Activated CD8-positive, alpha-beta T cell treated with anti-CD3 and anti-CD28 coated beads, Interleukin-2, amount 10 ng/mL, durations not matched to agents 7 days and 5 days (primary cell): ENCODE data around the gene TUBGCP6. TPM values are rescaled to one million over a fixed set of nuclear protein-coding genes. Genes with fewer than 3 reads are reported as not detected.

ENCODE experiments used
- ATAC-seq: fragments of 150-1000 bp; cut with Tn5 transposase; one replicate; pipeline ENCODE4 v1.10.0; 2021; ENCODE audit warnings: moderate library complexity
- CTCF ChIA-PET: fragments of 350-600 bp; sonication (Branson Sonifier 250); formaldehyde crosslinking; loops from one replicate; lab custom pipeline; 2021; ENCODE audit warnings: antibody characterized with exemption; lab: Charles Lee
- POLR2A ChIA-PET: fragments of 350-600 bp; sonication (Branson Sonifier 250); formaldehyde crosslinking; loops from one replicate; lab custom pipeline; 2021; ENCODE audit warnings: antibody characterized with exemption; lab: Charles Lee
- DNase-seq: peaks from one replicate; pipeline ENCODE4 v3.0.0-alpha.2; 2020
- H3K27ac Mint-ChIP-seq: one replicate; pipeline ENCODE4 v1.8.0; 2021; ENCODE audit warnings: mild to moderate bottlenecking, mixed read lengths
- H3K27me3 Mint-ChIP-seq: one replicate; pipeline ENCODE4 v1.8.0; 2021; ENCODE audit warnings: low read depth, mixed read lengths
- H3K36me3 Mint-ChIP-seq: one replicate; pipeline ENCODE4 v1.8.0; 2021; ENCODE audit warnings: low read depth, mixed read lengths
- H3K4me1 Mint-ChIP-seq: one replicate; pipeline ENCODE4 v1.8.0; 2021; ENCODE audit warnings: low read depth, mixed read lengths
- H3K4me3 Mint-ChIP-seq: one replicate; pipeline ENCODE4 v1.8.0; 2021; ENCODE audit warnings: mild to moderate bottlenecking, mixed read lengths
- H3K9me3 Mint-ChIP-seq: one replicate; pipeline ENCODE4 v1.8.0; 2022; ENCODE audit warnings: mixed read lengths; ENCODE audit not compliant: insufficient read depth
- total RNA-seq, 2 experiments: library from RNA; stranded (reverse); gene quantifications; one replicate each; pipeline ENCODE4 v1.2.3, GENCODE V29; 2021

TUBGCP6 gene
- total RNA-seq, 2 experiments from 2014 or later: 53.2 to 58.1 TPM

- CTCF ChIA-PET: interaction anchor here (1.9 kb wide), 1 partner anchor 95 kb away, joined by 5 read pairs; no protein-coding TSS in a partner anchor
- Mint-ChIP-seq H3K4me1 (peaks cover 45% of the 10 kb centered on the region), H3K9me3 (no peaks in the 10 kb centered on the region), H3K4me3 (peak overlapping the region; percentile 95), H3K27me3 (no peaks in the 10 kb centered on the region), H3K27ac (peak overlapping the region; percentile 99), H3K36me3 (peaks cover 22% of the 10 kb centered on the region)
- POLR2A ChIA-PET: interaction anchor here (3.1 kb wide), 1 partner anchor 56 kb away, joined by 14 read pairs; no protein-coding TSS in a partner anchor
- DNase-seq: no peak
- no peak for ATAC-seq
Measured at GRCh38 chr22:50246242-50247175, 1.7 kb upstream of the TUBGCP6 start.

- POLR2A ChIA-PET: interaction anchor here (2.1 to 3.1 kb wide), 2 partner anchors 55 to 376 kb away, joined by 6 to 14 read pairs; no protein-coding TSS in a partner anchor
- ATAC-seq (peak; percentile 17), DNase-seq (no peak)
- H3K27me3 Mint-ChIP-seq: no peaks in the 10 kb centered on the region
- H3K4me1 Mint-ChIP-seq: peaks cover 48% of the 10 kb centered on the region
- no peaks in the 10 kb centered on the region for H3K9me3 Mint-ChIP-seq
- peak overlapping the region; percentile 99 for H3K27ac Mint-ChIP-seq
- CTCF ChIA-PET: interaction anchor here (1.9 kb wide), 2 partner anchors 96 to 252 kb away, joined by 5 read pairs; no protein-coding TSS in a partner anchor
- peak overlapping the region; percentile 95 for H3K4me3 Mint-ChIP-seq
- peaks cover 25% of the 10 kb centered on the region for H3K36me3 Mint-ChIP-seq
Measured at GRCh38 chr22:50245214-50246072, 620 bp upstream of the TUBGCP6 start.

- peaks cover 40% of the 10 kb centered on the region for H3K4me1 Mint-ChIP-seq
- H3K36me3 Mint-ChIP-seq: peaks cover 31% of the 10 kb centered on the region
- ChIA-PET POLR2A (interaction anchor here (0.6 to 3.1 kb wide), 13 partner anchors 11 to 377 kb away, joined by 3 to 14 read pairs (median 3); partner anchors contain the start of genes PLXNB2 and SCO2), CTCF (interaction anchor here (0.7 to 1.9 kb wide), 12 partner anchors 9 to 384 kb away, joined by 3 to 5 read pairs (median 3); partner anchors contain the start of gene SCO2)
- no peaks in the 10 kb centered on the region for H3K9me3 Mint-ChIP-seq
- ATAC-seq (no peak), DNase-seq (no peak)
- H3K27me3 Mint-ChIP-seq: no peaks in the 10 kb centered on the region
- peak overlapping the region; percentile 95 for H3K4me3 Mint-ChIP-seq
- H3K27ac Mint-ChIP-seq: peak overlapping the region; percentile 99
Measured at GRCh38 chr22:50243685-50244419, 971 bp downstream of the TUBGCP6 start.

- H3K4me1 Mint-ChIP-seq: peaks cover 36% of the 10 kb centered on the region
- no peaks in the 10 kb centered on the region for H3K9me3 Mint-ChIP-seq
- CTCF ChIA-PET: interaction anchor here (0.7 to 2.8 kb wide), 8 partner anchors 10 to 449 kb away, joined by 3 to 15 read pairs (median 3); partner anchors contain the start of gene SCO2
- H3K36me3 Mint-ChIP-seq: peaks cover 30% of the 10 kb centered on the region
- POLR2A ChIA-PET: no interaction called here
- DNase-seq (no peak), ATAC-seq (no peak)
- H3K4me3 Mint-ChIP-seq: peak overlapping the region; percentile 95
- H3K27me3 Mint-ChIP-seq: no peaks in the 10 kb centered on the region
- H3K27ac Mint-ChIP-seq: peak overlapping the region; percentile 43
Measured at GRCh38 chr22:50242406-50242949, 2.3 kb downstream of the TUBGCP6 start.

DNA sequence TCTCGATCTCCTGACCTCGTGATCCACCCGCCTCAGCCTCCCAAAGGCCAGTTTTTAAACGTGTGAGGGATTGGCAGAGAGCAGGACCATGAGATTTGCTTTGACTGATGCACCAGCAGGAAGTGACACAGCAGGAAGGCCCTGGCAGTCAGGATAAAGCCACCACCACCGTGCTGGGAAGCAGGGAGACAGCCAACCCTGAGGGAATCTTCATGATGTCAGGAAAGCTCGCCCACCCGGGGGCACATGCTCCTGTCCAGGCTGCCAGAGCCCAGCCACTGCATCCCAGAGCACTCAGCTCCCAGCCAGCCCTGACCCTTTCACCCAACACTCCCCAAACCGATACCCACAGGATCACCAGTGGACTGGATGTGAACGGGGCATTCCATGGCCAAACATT, 6.1 kb downstream of the TUBGCP6 start:
- ChIA-PET CTCF (interaction anchor here (0.7 to 3.0 kb wide), 2 partner anchors 12 to 472 kb away, joined by 3 to 9 read pairs; partner anchors contain the start of gene HDAC10), POLR2A (no interaction called here)
- H3K36me3 Mint-ChIP-seq: peaks cover 41% of the 10 kb centered on the region

DNA sequence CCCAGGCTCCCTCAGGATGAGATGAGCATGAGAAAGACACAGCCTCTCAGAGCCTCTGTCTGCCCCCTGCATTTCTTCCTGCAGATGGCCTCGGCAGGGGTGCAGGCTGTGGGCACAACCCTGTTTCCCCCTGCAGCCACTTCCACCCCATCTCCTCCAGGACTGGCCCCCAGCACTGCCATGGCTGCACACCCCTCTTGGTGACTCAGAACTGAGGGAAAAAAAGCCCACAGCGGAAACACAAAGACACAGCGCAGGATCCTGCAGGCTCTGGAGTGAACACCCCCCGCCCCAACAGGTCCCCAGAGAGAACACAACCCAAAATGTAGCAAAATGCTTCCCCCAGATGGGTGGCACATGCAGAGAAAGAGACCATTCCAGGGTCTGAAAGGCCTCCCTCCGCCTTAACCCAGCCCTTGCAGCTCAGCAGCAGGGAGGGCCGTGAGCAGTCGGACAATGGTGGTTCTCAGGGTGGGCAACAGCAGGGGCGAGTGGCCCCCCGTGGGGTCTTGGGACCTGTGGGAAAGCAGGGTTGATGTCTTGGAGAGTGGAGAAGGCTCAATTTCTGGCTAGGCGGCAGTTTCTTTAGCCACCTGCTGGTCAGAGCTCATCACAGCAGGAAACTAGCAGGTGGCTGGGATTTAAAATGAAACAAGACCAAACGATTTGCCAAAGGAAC, 8.0 kb downstream of the TUBGCP6 start:
- peaks cover 46% of the 10 kb centered on the region for H3K36me3 Mint-ChIP-seq

More for the DNA sequence above, 6.1 kb downstream of the TUBGCP6 start:
- Mint-ChIP-seq H3K27ac (no peak overlapping the region), H3K4me3 (no peak overlapping the region), H3K9me3 (no peaks in the 10 kb centered on the region), H3K4me1 (peaks cover 35% of the 10 kb centered on the region), H3K27me3 (no peaks in the 10 kb centered on the region)
- ATAC-seq (no peak), DNase-seq (no peak)

DNA sequence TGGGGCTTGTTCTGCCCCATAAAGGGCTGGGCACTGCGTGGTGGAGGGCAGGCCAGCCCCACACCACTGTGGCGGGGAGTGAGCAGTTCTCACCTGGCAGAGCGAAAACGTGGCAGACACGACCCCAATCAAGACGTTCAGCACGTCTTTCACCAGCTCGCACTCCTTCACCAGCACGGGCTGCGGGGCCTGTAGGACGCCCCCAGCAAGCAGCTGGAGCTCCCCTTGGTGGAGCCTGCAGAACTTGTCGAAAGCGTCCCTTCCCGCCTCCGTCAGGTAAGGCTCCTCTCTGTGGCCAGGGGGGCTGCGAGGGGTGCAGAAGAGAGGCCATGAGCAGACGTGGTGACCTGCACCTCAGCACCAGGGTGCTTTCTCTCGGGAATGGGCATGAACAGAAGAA, 11.6 kb downstream of the TUBGCP6 start:
- Mint-ChIP-seq H3K27ac (no peak overlapping the region), H3K9me3 (no peaks in the 10 kb centered on the region), H3K27me3 (no peaks in the 10 kb centered on the region), H3K4me3 (no peak overlapping the region), H3K4me1 (peaks cover 12% of the 10 kb centered on the region), H3K36me3 (peaks cover 44% of the 10 kb centered on the region)
- POLR2A ChIA-PET: interaction anchor here (0.7 kb wide), 1 partner anchor 18 kb away, joined by 3 read pairs; the partner anchor contains the start of gene HDAC10
- DNase-seq (no peak), ATAC-seq (no peak)
- CTCF ChIA-PET: no interaction called here

More for the DNA sequence above, 8.0 kb downstream of the TUBGCP6 start:
- ChIA-PET POLR2A (no interaction called here), CTCF (interaction anchor here (0.6 to 1.9 kb wide), 5 partner anchors 14 to 214 kb away, joined by 3 to 9 read pairs (median 3); partner anchors contain the start of gene HDAC10)
- DNase-seq (no peak), ATAC-seq (no peak)
- Mint-ChIP-seq H3K27ac (no peak overlapping the region), H3K9me3 (no peaks in the 10 kb centered on the region), H3K27me3 (no peaks in the 10 kb centered on the region), H3K4me3 (no peak overlapping the region), H3K4me1 (peaks cover 22% of the 10 kb centered on the region)

GRCh38 chr22:50232481-50233151, 12.2 kb downstream of the TUBGCP6 start:
- no peak for ATAC-seq
- H3K27ac Mint-ChIP-seq: no peak overlapping the region

GRCh38 chr22:50229370-50229769, 15.5 kb downstream of the TUBGCP6 start:
- Mint-ChIP-seq H3K9me3 (no peaks in the 10 kb centered on the region), H3K4me3 (no peak overlapping the region), H3K4me1 (no peaks in the 10 kb centered on the region), H3K36me3 (peaks cover 33% of the 10 kb centered on the region), H3K27me3 (no peaks in the 10 kb centered on the region), H3K27ac (peak overlapping the region; percentile 46)
- POLR2A ChIA-PET: no interaction called here
- DNase-seq (no peak), ATAC-seq (no peak)
- CTCF ChIA-PET: interaction anchor here (1.4 kb wide), 1 partner anchor 13 kb away, joined by 4 read pairs; no protein-coding TSS in a partner anchor

More at GRCh38 chr22:50232481-50233151, 12.2 kb downstream of the TUBGCP6 start:
- peaks cover 11% of the 10 kb centered on the region for H3K4me1 Mint-ChIP-seq
- no peaks in the 10 kb centered on the region for H3K27me3 Mint-ChIP-seq
- ChIA-PET POLR2A (interaction anchor here (0.7 kb wide), 1 partner anchor 18 kb away, joined by 3 read pairs; the partner anchor contains the start of gene HDAC10), CTCF (interaction anchor here (2.3 kb wide), 1 partner anchor 8 kb away, joined by 10 read pairs; no protein-coding TSS in a partner anchor)
- no peak for DNase-seq
- H3K36me3 Mint-ChIP-seq: peaks cover 41% of the 10 kb centered on the region
- H3K9me3 Mint-ChIP-seq: no peaks in the 10 kb centered on the region
- H3K4me3 Mint-ChIP-seq: no peak overlapping the region
